ENCODE results near the gene PTPRU. TPM values are rescaled to one million over a fixed set of nuclear protein-coding genes. Genes with fewer than 3 reads are reported as not detected.
"Not testable (repeated sequence)": the region's sequence is repeated elsewhere in the genome, so short reads cannot be mapped to it uniquely, and the experiment has no call there.

PTPRU gene
- total RNA-seq, 1 experiment from 2014 or later, result 25.7 TPM

DNA sequence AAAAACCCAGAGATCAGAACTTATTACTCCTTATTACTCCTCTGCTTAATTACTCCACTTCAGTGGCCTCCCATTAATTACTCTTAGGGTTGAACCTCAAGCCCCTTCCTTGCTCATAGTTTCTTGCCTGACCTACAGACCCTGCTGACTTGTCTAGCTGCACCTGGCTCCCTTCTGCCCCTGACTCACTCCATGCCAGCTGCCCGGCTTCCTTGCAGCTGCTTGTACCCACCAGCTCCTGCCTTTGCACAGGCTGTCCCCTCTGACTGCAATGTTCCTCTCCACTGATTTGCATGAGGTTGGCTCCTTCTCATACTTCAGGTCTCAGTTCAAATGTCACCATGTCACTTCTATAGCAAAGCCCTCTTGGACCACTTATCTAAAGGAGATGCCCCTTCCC lies 1.9 kb upstream of the PTPRU start:
- H3K79me2 ChIP-seq (ENCODE audit: low read length), result peaks cover 30% of the 10 kb centered on the region
- no peaks in the 10 kb centered on the region for H3F3A ChIP-seq (ENCODE audit: low read length, unreplicated experiment)
- H3K27me3 ChIP-seq (ENCODE audit: low read length), result no peaks in the 10 kb centered on the region
- H3K27ac ChIP-seq (ENCODE audit: low read length), result no peak overlapping the region
- intact Hi-C loops (cut with micrococcal nuclease), result loop anchor here (10.0 kb wide), 2 partner anchors 410 to 880 kb away; no protein-coding TSS in a partner anchor
- ChIA-PET POLR2A (ENCODE audit: unreplicated experiment) (interaction anchor here (0.7 kb wide), 1 partner anchor 877 kb away, joined by 3 read pairs; no protein-coding TSS in a partner anchor), CTCF (interaction anchor here (0.6 kb wide), 1 partner anchor 352 kb away, joined by 3 read pairs; no protein-coding TSS in a partner anchor)
- no peaks in the 10 kb centered on the region for H3K9me2 ChIP-seq (replicated peaks; ENCODE audit: low read length)
- H3K9me3 ChIP-seq (ENCODE audit: low read length), result no peaks in the 10 kb centered on the region
- H3K4me3 ChIP-seq (ENCODE audit: low read length), result no peak overlapping the region
- BruUV-seq (replicated peaks), result no TSS peak
- no peak overlapping the region for H3K4me2 ChIP-seq (ENCODE audit: low read length)
- TF ChIP-seq, protein P1, sequence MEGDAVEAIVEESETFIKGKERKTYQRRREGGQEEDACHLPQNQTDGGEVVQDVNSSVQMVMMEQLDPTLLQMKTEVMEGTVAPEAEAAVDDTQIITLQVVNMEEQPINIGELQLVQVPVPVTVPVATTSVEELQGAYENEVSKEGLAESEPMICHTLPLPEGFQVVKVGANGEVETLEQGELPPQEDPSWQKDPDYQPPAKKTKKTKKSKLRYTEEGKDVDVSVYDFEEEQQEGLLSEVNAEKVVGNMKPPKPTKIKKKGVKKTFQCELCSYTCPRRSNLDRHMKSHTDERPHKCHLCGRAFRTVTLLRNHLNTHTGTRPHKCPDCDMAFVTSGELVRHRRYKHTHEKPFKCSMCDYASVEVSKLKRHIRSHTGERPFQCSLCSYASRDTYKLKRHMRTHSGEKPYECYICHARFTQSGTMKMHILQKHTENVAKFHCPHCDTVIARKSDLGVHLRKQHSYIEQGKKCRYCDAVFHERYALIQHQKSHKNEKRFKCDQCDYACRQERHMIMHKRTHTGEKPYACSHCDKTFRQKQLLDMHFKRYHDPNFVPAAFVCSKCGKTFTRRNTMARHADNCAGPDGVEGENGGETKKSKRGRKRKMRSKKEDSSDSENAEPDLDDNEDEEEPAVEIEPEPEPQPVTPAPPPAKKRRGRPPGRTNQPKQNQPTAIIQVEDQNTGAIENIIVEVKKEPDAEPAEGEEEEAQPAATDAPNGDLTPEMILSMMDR (conservative IDR thresholded peaks at IDR 0.05; ENCODE audit: low read depth, low read length), result no peak
- TF ChIP-seq EZH2phosphoT487 (IDR thresholded peaks at IDR 0.05; ENCODE audit: borderline replicate concordance, low read length) (no peak), EZH2 (IDR thresholded peaks at IDR 0.05; ENCODE audit: low read length, unreplicated experiment) (no peak)
- no peak for DNase-seq
- H2AFZ ChIP-seq (ENCODE audit: low read length), result no peak overlapping the region
- no peaks in the 10 kb centered on the region for H3K36me3 ChIP-seq (ENCODE audit: low read depth, low read length)
- H4K20me1 ChIP-seq (ENCODE audit: low read length), result no peaks in the 10 kb centered on the region
- H3K4me1 ChIP-seq (ENCODE audit: insufficient read depth, low read length), result peaks cover 20% of the 10 kb centered on the region
- no peak overlapping the region for H3K9ac ChIP-seq (ENCODE audit: low read length)
- no peak for ATAC-seq

DNA sequence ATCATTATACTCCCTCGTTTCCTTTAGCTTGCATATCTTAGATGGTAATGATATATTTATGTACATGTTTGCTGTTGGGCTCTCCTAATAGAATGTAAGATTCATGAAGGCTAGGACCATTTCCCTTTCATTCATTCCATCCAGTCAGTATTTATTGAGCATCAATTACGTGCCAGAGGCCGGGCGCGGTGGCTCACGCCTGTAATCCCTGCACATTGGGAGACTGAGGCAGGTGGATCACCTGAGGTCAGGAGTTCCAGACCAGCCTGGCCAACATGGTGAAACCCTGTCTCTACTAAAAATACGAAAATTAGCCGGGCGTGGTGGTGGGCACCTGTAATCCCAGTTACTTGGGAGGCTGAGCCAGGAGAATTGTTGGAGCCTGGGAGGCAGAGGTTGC lies 1.4 kb upstream of the PTPRU start:
- H3K27me3 ChIP-seq (ENCODE audit: low read length); H3F3A ChIP-seq (ENCODE audit: low read length, unreplicated experiment); H3K9ac ChIP-seq (ENCODE audit: low read length); H3K4me2 ChIP-seq (ENCODE audit: low read length); CTCF ChIA-PET; H3K4me3 ChIP-seq (ENCODE audit: low read length); H2AFZ ChIP-seq (ENCODE audit: low read length); H4K20me1 ChIP-seq (ENCODE audit: low read length); H3K27ac ChIP-seq (ENCODE audit: low read length); BruUV-seq (replicated peaks); H3K36me3 ChIP-seq (ENCODE audit: low read depth, low read length); H3K9me2 ChIP-seq (replicated peaks; ENCODE audit: low read length); DNase-seq; H3K9me3 ChIP-seq (ENCODE audit: low read length); ATAC-seq: not testable (repeated sequence)
- intact Hi-C loops (cut with micrococcal nuclease), result loop anchor here (5.0 to 10.0 kb wide), 7 partner anchors 337 to 1482 kb away; no protein-coding TSS in a partner anchor
- Histone ChIP-seq H3K4me1 (ENCODE audit: insufficient read depth, low read length) (peaks cover 20% of the 10 kb centered on the region), H3K79me2 (ENCODE audit: low read length) (peaks cover 30% of the 10 kb centered on the region)
- POLR2A ChIA-PET (ENCODE audit: unreplicated experiment), result interaction anchor here (0.7 kb wide), 1 partner anchor 877 kb away, joined by 3 read pairs; no protein-coding TSS in a partner anchor

DNA sequence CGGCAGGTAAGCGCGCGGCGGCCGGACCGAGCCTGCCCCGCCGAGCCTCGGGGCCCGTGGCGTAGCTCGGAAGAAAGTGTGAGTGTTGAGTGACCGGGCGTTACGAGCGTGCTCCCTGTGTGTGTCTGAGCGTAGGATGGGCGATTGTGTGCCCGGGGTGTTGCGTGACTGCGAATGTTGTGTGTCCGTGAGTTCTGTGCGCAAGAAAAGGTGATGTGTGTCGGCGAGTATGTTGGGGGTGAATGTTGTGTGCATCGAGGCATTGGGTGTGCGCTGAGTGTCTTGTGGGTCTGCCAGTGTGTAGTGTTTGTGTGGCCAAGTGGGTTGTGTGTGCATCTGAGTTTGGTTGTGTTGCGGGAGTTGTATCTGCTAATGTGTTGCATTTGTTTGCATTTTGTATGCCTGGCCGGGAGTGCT lies 398 bp downstream of the PTPRU start:
- POLR2A ChIA-PET (ENCODE audit: unreplicated experiment), result no interaction called here
- Histone ChIP-seq H3K27ac (ENCODE audit: low read length) (no peak overlapping the region), H3K9me3 (ENCODE audit: low read length) (no peaks in the 10 kb centered on the region), H3K9me2 (replicated peaks; ENCODE audit: low read length) (no peaks in the 10 kb centered on the region), H3K4me1 (ENCODE audit: insufficient read depth, low read length) (peaks cover 24% of the 10 kb centered on the region), H3K27me3 (ENCODE audit: low read length) (no peaks in the 10 kb centered on the region), H3K4me3 (ENCODE audit: low read length) (peak overlapping the region; percentile 90), H3F3A (ENCODE audit: low read length, unreplicated experiment) (no peaks in the 10 kb centered on the region), H4K20me1 (ENCODE audit: low read length) (no peaks in the 10 kb centered on the region), H2AFZ (ENCODE audit: low read length) (peak overlapping the region; percentile 83), H3K36me3 (ENCODE audit: low read depth, low read length) (no peaks in the 10 kb centered on the region), H3K9ac (ENCODE audit: low read length) (peak overlapping the region; percentile 60), H3K4me2 (ENCODE audit: low read length) (peak overlapping the region; percentile 85), H3K79me2 (ENCODE audit: low read length) (peaks cover 34% of the 10 kb centered on the region)
- TF ChIP-seq, protein P1 (conservative IDR thresholded peaks at IDR 0.05; ENCODE audit: low read depth, low read length), result no peak
- TF ChIP-seq EZH2 (IDR thresholded peaks at IDR 0.05; ENCODE audit: low read length, unreplicated experiment) (no peak), EZH2phosphoT487 (IDR thresholded peaks at IDR 0.05; ENCODE audit: borderline replicate concordance, low read length) (no peak)
- intact Hi-C loops (cut with micrococcal nuclease), result loop anchor here (5.0 to 10.0 kb wide), 7 partner anchors 336 to 1481 kb away; no protein-coding TSS in a partner anchor
- BruUV-seq (replicated peaks), result TSS peak; percentile 77
- no peak for ATAC-seq
- no peak for DNase-seq
- CTCF ChIA-PET, result interaction anchor here (0.5 to 1.0 kb wide), 2 partner anchors 453 to 1144 kb away, joined by 3 to 4 read pairs; no protein-coding TSS in a partner anchor
